ENCODE measurements around the gene SGF29.

DNA sequence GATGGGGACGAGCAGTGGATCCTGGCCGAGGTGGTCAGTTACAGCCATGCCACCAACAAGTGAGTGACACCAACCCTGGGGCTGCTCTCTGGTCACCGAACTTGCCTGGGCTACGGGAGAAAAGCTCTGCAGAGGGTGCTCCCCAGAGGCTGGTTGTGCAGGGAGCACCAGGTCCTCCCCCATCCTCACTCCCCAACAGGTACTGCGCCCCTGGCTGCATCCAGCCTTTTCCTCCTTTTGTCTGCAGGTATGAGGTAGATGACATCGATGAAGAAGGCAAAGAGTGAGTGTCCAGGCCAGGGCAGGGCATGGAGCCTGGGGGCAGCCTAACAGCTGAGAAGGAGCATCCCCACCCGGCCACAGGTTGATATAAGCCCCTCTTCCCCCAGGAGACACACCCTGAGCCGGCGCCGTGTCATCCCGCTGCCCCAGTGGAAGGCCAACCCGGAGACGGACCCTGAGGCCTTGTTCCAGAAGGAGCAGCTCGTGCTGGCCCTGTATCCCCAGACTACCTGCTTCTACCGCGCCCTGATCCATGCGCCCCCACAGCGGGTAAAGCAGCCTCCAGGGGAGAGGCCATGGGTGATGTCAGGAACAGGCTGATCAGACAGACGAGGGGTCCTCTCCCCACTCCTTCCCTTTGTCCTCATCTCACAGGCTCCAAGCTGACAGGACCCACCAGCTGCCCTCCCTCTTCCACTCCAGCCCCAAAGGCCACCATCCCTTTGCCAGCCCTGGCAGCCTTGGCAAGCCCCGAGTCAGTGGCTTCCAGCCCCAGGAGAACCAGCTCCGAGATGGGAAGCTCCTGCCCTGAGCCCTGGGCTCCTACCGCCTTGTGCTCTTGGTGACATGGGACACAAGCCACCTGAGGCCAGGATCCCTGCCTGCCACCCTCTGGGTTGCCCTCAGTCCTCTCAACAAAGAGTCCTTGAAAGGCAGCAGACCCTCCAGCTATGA lies 36.9 kb downstream of the SGF29 start:
- TF ChIP-seq, protein P1, sequence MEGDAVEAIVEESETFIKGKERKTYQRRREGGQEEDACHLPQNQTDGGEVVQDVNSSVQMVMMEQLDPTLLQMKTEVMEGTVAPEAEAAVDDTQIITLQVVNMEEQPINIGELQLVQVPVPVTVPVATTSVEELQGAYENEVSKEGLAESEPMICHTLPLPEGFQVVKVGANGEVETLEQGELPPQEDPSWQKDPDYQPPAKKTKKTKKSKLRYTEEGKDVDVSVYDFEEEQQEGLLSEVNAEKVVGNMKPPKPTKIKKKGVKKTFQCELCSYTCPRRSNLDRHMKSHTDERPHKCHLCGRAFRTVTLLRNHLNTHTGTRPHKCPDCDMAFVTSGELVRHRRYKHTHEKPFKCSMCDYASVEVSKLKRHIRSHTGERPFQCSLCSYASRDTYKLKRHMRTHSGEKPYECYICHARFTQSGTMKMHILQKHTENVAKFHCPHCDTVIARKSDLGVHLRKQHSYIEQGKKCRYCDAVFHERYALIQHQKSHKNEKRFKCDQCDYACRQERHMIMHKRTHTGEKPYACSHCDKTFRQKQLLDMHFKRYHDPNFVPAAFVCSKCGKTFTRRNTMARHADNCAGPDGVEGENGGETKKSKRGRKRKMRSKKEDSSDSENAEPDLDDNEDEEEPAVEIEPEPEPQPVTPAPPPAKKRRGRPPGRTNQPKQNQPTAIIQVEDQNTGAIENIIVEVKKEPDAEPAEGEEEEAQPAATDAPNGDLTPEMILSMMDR (IDR thresholded peaks at IDR 0.05) = no peak
- no peak for TF ChIP-seq POLR2A (IDR thresholded peaks at IDR 0.05)

Measured in esophagus squamous epithelium (tissue), 4 donors.